GM19397 (cell line): Measurements from ENCODE around the gene ZSCAN20.

Experiments
- ATAC-seq: cut with Tn5 transposase; IDR thresholded peaks from one replicate; pipeline ENCODE4 v1.9.1; 2021; ENCODE audit warnings: mild to moderate bottlenecking, moderate library complexity; ENCODE audit not compliant: unreplicated experiment

Gene ZSCAN20

DNA sequence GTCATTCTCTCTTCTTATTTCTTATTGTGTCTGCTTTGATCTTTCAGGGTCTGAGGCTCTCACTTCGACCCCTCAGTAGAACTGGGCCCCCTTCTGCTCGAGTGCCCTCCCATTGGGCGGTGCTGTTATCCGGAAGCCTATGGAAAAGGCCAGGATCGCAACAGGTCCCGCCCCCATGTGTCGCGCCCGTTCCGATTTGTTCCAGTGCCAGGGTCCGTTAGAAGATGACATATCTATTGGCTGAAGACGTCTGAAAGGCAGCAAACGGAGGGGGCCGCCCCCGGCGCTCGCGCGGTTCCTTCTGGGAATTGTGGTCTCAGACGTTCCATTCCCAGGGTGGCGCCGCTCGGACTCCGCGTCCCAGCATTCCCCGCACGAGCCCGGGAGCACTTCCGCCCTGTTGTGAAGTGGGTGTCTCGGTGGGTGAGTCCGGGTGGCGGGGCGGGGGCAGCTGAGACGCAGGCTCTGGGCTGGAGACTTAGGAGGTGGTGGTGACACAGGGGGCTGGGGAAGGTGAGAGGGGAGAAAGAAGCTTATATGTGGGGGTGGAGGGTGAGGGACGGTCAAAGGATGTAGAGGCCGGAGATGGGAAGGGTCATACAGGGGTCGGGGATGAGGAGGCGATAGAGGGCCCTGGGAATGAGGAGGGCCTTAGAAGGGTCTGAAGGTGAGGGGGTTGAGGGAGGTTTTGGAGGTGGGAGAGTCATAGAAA lies at the start of gene ZSCAN20:
Gene ZSCAN20, plus strand, starts transcription at position 377 of the 712 bp plus-strand sequence. CDS start 6,644 bp downstream, outside the sequence.
- ATAC-seq: peak; percentile 92

GRCh38 chr1:33424205-33424604 lies 48.2 kb upstream of the ZSCAN20 start:
- ATAC-seq: no peak

DNA sequence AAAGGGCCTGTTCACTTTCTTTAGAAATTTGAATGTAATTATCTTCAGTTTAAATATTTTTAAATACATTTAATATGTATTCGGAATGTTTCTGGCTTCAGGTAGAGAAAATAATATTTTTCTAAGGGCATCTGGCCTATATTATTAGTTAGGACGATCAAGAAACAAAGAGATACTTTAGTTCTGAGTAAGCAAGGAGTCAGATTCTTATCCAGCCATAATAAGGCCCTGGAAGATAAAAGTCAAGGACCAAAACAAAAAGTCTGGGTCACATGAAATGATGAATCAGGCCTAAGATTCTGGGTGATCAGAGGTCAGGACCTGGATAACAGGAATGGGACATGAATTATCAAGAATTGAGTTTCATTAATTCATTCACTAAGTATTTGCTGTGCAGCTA lies 47.8 kb upstream of the ZSCAN20 start:
- no peak for ATAC-seq

- ATAC-seq: no peak
Observed at GRCh38 chr1:33425900-33426299, 46.5 kb upstream of the ZSCAN20 start.

DNA sequence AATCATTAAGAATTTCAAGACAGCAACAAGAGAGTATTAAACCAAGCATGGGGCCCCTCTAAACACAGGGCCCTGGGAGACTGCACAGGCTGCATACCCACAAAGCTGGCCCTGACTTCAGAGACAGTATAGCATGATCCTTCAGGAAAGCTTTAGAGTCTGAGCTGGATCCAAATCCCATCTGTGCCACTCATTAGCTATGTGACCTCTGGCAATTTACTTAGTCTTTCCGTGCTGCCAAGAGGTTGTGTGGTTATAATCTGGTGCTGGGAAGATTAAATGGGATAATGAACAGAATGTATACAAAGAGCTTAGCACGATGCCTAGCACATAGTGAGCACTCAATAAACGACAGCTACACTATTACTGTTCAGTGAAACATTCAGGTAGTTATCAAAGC lies 45.5 kb upstream of the ZSCAN20 start:
- ATAC-seq: no peak

- no peak for ATAC-seq
Observed at GRCh38 chr1:33428661-33429060, 43.8 kb upstream of the ZSCAN20 start.

GRCh38 chr1:33429332-33429731 lies 43.1 kb upstream of the ZSCAN20 start:
- ATAC-seq: no peak

- no peak for ATAC-seq
Observed at GRCh38 chr1:33429856-33430691, 42.4 kb upstream of the ZSCAN20 start.

- peak; percentile 91 for ATAC-seq
Observed at GRCh38 chr1:33430692-33431593, 41.5 kb upstream of the ZSCAN20 start, which contains the start of gene PHC2. Gene PHC2 (minus strand): TSS chr1:33431095. CDS start chr1:33375539, 55,556 bp downstream.

DNA sequence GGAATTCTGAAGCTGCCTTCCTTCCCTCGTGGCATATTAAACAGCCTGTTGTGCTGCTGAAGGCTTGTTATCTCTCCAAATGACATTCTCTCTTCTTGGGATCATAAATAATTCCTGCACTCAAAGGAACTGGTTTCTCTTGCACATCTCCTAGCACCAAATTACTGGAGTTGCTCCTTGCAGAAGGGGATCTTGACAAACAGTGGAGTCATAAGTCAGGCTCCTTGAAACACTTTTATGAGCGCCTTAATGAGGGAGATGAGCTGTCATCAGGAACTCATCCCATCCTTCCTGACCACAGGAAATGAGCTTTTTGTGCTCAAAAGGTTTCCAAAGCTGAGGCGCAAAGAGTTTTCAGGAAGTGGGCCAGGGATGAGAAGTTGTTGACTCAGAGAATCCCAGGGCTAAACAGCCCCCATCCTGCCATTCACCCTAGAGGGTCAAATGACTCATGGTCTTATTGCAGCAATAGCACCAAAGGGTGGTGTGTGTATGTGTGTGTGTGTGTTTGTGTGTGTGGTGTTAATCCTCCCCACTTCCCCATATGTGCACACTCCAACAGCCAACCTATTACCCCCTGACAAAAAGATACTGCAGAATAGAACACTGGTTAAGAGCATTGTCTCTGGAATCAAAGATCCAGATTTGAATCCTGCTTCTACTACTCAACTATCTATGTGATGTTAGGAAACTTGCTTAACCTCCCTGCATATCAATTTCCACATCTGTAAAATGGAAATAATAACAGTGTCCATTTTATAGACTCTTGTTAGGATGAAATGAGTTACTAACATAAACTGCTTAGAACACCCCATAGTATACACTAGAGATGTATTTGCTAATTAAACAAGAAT lies 38.7 kb upstream of the ZSCAN20 start:
- no peak for ATAC-seq

- ATAC-seq: no peak
Observed at GRCh38 chr1:33434363-33434750, 38.1 kb upstream of the ZSCAN20 start.

DNA sequence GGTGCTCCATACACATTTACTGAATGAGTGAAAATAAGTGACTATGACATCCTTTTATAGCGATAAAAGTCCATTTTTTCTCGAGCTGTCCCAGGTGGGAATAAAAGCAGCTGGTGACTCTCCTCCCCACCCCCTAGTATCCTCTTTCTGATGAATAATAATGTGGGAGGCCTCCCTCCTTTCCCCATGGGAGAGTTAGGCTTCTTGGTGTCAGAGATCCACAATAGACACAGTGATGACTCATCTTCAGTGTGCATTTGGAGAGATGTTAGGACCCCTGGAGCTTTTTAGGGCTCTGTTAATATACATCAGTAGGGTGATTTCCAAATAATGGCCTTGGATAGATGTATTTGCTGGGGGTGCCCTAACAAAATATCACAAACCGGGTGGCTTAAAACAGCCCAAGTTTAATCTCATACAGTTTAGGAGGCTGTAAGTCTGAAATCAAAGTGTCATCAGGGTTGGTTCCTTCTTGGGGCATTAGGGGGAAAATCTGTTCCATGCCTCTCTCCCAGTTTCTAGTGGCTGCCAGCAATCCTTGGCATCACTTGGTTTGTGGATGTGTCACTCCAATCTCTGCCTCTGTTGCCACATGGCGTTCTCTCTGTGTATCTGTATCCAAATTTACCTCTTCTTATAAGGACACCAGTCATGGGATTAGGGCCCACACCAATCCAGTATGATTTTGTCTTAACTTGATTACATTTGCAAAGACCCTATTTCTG lies 37.2 kb upstream of the ZSCAN20 start:
- no peak for ATAC-seq

DNA sequence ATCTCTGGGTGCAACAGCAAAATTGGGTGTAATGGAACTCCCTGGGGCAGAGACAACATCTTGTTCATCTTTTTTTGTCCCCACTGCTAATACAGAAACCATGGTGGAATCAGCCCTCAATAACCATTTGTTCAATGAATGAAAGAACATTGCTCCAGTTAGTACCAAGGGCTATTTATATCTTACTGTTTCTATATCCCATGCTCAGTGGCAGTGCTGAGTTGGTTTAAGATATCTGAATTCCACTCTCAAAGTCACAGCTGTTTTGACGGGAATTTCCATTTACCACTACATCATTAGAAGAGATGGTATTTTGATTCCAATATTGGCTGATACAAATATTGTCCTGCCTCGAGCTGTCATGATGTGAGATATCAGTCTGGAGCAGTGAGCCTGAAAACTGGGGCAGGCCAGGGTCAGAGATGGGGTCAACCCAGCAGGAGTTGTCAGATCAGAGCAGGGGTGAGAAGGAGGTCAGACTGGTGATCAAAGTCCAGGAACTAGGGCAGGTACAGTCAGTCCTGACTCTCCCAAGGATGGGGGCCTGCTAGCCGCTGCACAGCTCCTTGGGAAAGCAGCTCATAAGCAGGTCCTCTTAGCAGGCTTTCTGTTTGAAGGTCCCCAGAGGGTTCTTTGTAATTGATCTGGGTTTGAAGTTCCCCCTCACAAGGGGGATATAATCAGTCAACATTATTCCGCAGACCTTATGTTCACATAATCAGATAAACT lies 35.7 kb upstream of the ZSCAN20 start:
- ATAC-seq: no peak

DNA sequence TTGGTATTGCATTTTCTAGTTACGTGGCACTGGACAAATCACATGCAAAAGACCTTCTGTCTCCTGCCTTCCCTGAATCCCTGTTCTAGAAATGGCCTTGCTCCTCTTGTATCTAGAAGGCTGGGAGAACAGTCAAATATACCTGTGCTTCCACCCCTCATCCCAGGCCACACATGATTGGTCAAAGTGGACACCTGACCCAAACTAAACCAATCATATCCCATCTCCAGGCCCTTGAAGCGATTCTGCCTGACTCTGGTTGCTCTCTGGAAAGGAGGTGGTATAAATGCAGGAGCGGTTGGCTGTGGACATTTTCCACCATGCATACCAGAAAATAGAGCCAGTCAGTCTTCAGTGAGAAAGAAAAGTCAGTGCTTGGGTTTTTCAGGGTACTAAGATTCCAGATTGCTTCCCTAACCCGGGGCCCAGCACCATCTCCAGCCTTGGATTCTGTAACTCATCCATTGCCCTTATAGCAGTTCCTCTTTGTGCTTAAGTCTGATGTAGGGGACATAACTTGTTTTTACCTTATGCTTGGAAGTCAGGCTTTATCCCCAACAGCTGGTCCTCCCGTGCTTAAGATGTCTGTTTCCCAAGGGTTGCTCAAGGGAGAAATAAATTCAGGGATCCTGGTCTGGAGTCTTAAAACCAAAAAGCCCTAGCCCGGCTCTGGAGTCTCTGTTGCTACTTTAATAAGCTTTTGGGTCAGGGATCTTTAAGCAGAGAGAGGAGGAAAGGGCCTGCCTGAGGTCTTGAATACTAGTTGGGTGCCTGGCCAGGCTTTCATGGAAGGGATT lies 33.9 kb upstream of the ZSCAN20 start:
- ATAC-seq: no peak

DNA sequence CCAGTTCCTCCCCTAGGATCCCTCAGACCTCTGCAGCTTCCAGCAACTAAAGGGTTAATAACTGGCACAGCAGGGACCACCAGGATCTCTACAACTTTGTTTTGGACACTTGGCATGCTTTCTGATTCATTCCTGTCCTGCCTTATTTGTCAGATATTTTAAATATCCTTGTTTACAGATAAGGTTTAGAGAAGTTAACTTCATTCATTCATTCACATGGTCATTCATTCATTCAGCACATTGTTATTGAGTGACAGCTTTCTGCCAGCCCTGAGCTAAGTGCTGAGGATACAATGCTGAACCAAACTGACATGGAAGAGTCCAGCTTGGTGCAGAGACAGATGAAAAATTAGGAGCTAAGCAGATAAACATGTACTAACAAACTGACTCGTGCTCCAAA lies 32.8 kb upstream of the ZSCAN20 start:
- ATAC-seq: no peak

- ATAC-seq: no peak
Observed at GRCh38 chr1:33441088-33441745, 31.2 kb upstream of the ZSCAN20 start.

- ATAC-seq: no peak
Observed at GRCh38 chr1:33442141-33442540, 30.3 kb upstream of the ZSCAN20 start.
